LNCAP (cell line): Measurements from ENCODE around the gene DIAPH3.
A peak's percentile ranks its signal among the peaks of the same experiment; 100 is the strongest.

Experiments used
- TF ChIP-seq, protein P1 (sequence below): fragments of 450-650 bp; IDR thresholded peaks from 2 replicates; pipeline ENCODE4 v1.5.1; 2017; ENCODE audit warnings: mild to moderate bottlenecking

DIAPH3 gene

DNA sequence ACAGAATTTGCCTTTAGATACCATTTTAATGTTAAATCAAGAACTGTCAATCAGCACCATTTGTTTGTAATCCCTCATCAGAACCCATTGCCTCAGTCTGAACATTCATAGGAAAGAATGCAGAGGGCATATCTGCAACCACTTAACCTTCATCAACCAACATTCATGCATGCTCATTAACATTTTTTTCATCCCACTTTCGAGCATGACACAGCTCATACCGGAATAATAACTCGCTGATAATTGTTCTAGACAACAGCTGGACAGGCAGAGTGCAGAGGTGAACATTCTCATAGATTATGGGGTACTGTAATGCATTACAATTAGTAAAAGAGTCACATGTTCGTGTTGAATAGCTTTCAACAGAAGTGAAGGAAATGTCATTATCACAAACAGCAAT lies 216.8 kb downstream of the DIAPH3 start:
- TF ChIP-seq, protein P1, sequence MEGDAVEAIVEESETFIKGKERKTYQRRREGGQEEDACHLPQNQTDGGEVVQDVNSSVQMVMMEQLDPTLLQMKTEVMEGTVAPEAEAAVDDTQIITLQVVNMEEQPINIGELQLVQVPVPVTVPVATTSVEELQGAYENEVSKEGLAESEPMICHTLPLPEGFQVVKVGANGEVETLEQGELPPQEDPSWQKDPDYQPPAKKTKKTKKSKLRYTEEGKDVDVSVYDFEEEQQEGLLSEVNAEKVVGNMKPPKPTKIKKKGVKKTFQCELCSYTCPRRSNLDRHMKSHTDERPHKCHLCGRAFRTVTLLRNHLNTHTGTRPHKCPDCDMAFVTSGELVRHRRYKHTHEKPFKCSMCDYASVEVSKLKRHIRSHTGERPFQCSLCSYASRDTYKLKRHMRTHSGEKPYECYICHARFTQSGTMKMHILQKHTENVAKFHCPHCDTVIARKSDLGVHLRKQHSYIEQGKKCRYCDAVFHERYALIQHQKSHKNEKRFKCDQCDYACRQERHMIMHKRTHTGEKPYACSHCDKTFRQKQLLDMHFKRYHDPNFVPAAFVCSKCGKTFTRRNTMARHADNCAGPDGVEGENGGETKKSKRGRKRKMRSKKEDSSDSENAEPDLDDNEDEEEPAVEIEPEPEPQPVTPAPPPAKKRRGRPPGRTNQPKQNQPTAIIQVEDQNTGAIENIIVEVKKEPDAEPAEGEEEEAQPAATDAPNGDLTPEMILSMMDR: no peak

DNA sequence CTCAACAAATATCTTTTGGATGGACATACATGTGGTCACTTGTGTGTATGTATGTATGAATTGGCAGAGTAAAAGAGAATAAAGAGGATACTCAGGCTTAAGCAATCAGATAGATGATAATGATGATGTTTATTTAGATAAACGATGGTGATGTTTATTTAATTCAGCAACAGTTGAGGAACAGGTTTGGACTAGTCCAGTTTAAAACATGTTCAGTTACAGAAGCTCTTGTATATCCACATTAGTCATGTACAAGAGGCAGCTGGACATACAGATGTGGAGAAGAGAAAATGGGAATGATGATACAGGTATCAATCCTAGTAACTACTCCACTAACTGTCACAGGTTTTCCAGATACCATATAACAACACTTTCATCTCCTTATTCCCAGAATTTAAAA lies 232.1 kb downstream of the DIAPH3 start:
- TF ChIP-seq, protein P1: no peak

DNA sequence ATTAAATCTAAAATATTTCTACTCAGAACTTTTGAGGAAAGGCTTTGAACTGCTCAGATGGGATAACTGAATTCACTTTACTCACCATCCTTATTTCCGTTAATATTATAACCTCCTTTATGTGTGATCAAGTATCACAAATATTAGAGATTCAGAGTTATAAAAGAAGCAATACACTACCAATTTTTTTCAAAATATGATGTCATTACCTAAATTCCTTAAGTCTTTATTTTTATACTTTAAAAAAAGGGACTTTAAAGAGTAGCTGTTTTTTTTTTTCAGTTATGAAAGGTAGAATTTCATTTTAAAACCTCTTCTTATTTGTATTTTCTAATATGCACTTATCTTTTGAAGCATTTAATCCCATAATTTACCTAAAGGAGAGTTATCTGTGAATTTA lies 239.5 kb downstream of the DIAPH3 start:
- TF ChIP-seq, protein P1: no peak

DNA sequence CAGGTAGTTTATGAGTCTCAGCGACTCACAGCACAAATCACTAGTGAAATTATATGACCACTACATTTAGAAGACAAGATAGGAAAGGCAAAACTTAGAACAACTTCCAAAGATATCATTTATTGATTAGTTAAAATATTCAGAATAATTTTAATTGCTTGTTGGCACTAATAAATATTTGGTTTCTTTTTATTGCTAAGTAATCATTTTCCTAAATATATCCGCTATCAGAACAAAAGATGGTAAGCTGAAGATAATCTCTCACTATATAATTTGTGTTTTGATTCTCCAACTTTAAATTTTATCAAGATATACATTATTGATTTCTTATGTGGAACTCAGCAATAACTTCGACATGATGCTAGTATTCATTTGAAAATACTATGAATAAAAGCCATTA lies 248.5 kb downstream of the DIAPH3 start:
- TF ChIP-seq, protein P1: no peak

DNA sequence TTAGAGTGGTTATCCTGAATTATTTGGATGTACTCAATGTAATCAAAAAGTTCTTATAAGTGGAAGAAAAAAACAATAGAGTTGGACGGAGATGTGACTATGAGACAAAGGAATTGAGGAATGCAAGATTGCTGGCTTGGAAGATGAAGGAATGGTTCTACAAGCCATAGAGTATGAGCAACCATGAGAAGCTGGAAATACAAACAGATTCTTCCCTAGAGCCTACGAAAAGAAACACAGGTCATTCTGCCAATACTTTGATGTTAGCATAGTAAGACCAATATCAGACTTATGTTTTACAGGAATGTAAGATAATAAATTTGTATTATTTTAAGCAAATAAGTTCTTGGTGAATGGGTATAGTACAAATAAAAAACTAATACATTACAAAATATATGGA lies 249.2 kb downstream of the DIAPH3 start:
- TF ChIP-seq, protein P1: no peak

DNA sequence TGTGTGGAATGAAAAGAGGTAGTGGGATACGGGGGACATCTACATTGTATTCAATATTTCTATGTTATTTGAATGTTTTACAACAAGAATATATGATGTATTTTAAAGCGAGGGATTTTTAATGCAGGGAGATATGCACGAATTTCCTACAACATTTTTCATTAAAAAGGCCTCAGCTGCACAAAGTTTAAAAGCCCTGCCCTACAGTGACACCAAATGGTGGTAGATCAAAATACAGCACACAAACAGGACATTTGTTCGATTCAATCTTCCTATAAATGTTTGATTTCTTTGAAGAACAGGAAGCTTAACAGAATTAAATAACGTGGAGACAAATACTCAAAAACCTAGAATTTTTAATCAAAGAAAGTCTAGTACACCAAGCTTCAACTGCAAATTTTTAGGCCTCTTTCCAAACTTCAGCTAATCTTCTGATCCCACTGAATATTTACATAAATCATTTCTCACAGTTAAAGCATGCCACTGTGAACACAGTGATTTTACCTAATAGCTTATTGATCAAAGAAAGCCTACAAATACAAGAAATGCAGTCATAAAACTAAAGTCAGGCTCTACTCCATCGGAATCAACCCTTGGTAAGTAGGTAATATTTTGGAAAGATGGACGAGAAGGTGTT lies 257.2 kb downstream of the DIAPH3 start:
- TF ChIP-seq, protein P1: peak; percentile 66

DNA sequence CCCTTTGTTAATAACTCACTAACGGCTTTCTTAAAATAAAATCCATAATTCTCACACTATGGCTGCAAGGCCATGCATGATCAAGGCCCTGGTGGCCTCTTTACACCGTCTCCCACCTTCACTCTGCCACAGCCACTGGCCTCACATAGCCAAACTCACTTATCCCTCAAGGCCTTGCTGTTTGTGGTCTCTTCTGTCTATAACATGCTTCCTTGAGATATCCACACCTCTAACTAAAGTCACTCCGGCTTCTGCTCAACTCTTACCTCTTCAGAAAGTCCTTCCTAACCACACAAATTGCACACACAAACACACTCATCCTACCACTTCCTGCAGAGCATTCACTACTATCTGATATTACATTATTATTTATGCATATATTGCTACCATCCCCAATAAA lies 262.5 kb downstream of the DIAPH3 start:
- TF ChIP-seq, protein P1: no peak

DNA sequence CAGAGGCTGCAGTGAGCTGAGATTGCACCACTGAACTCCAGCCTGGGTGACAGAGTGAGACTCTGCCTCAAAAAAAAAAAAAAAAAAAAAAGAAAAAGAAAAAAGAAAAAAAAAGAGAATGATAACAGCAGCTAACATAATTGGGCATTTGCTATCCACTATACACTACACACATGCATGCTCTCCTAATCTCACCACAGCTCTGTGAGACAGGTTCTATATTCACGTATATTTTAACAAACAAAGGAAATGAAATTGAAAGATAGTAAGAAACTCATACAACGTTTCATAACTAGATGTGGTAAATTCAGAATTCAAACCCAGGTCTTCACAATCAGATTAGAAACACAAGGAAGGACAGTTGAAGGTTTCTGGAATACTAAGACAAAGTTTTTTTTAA lies 265.7 kb downstream of the DIAPH3 start:
- TF ChIP-seq, protein P1: no peak
